Dedifferentiated amniotic fluid mesenchymal stem cell (primary cell): Measurements from ENCODE around the gene PIEZO2.
A peak's percentile ranks its signal among the peaks of the same experiment; 100 is the strongest.
"Not testable (repeated sequence)": the region's sequence is repeated elsewhere in the genome, so short reads cannot be mapped to it uniquely, and the experiment has no call there.

ENCODE experiments used
- DNase-seq: peaks from one replicate; pipeline ENCODE4 v3.0.0-alpha.2; 2016; ENCODE audit errors: extremely low spot score

The PIEZO2 gene

GRCh38 chr18:10846657-10847407, 302.5 kb downstream of the PIEZO2 start:
- no peak for DNase-seq

DNA sequence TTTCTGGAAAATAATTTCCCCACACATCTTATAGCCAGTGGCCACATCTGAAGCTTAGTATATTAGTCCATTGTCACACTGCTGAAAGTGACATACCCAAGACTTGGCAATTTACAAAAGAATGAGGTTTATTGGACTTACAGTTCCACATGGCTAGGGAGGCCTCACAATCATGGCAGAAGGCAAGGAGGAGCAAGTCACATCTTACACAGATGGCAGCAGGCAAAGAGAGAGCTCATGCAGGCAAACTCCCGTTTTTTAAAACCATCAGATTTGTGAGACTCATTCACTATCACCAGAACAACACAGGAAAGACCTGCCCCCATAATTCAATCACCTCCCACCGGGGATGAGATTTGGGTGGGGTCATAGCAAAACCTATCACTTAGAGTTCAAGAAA, 303.3 kb downstream of the PIEZO2 start:
- not testable (repeated sequence) for DNase-seq

DNA sequence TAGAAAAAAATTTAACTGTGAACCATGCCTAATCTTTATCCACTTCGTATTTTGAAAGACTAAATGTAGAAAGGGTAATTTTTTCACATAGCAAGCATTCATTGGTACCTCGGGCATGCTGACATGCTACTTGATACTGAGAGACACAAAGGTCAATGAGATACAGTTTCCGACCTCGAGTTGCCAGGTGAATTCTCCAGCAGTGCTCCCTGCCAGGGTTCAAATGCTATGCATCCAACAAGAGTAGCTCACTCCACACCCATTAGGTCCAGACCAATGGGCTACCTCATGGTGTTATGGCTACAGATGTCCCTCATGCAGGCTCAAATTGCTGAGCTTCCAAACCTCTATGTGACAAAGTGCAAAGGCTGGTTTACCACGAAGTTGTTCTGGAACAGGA, 305.8 kb downstream of the PIEZO2 start:
- no peak for DNase-seq

DNA sequence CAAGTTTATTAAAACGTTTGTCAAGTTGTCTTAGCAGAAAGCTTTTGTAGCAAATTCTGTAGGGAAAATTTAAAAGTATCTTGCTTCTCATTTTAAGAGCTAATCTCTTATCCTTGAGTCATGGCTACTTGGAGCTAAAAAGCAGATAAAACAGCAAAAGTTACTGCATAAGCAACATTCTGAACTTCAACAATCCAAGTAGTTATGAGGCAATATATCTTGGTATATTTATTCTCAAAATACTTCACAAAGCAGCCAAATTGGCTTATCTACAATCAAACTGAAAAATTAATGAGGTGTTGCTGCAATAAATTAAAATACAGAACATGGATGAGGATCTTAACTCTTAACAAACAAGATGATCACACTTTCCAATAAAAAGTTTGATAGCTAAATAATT, 306.5 kb downstream of the PIEZO2 start:
- no peak for DNase-seq

- no peak for DNase-seq
These were observed 307.0 kb downstream of the PIEZO2 start for GRCh38 chr18:10842371-10842770.

DNA sequence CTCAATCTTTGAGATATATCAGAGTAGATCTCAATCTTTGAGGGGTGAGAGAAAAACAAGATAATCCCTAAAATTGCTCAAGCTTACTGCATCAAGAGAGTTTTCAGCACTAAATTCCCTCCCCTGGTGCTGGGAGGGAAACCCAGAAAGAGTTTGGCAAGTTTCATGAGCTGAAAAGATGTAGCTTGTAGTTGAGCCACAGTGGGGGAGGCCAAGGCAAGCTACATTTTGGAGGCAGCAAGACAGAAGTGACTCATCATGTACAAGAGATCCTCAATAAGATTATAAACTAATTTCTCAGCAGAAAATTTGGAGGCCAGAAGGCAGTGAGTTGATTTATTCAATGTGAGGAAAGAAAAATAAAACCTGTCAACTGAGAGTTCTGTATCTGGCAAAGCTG, 308.2 kb downstream of the PIEZO2 start:
- DNase-seq: no peak

DNA sequence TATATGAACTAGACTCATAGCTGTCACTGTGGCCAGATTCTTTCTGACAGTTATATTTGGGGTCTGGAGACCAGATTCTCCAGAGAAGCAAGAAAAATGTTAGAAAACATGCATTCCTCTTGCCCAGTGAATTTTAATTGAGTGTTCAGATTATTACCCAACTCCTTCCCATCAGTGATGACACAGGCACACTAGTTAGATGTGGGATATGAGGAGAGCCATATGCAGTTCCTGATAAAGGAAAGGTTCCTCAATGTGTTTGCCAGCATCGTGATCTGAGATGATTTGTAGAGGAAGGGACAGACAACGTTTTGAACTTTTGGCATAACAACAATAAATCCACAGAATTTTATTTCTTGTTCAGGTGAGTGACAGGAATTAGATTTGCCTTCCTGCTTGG, 308.6 kb downstream of the PIEZO2 start:
- DNase-seq: no peak

DNA sequence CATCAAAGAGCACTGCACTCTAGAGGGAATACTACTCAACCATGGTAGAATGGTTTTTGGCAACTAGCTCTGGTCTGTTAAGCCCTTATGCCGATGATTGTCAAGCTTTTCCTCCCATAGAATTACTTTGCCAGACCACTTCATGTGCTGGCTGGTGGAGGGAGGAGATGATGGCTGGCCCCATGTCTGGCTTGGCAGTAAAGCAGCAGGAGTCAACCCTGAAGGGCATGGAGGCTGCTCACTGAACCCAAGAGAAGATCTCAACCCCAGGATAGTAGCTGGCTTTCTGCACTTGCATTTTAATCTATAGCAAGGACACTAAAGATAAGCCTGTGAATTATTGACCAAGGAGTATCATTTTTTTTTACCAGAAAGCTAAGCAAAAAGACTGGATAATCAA, 309.9 kb downstream of the PIEZO2 start:
- DNase-seq: no peak

DNA sequence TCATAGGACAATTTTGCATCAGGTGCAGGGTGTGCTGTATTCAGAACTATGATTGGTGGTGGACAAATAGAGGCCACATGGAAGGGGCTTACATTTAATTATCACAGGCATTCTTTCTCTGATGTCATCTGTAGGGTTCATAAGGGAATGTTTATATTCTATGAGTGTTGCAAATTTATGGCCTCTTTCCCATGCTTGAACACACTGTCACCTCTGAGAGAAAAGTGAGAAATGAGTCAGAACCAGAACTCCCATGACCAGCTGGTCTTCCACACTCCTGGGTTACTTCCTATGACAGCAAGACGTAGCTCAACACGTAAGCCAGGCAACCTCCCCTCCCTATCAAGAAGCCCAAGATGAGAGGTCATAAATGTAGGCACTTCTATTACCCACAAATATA, 310.8 kb downstream of the PIEZO2 start:
- no peak for DNase-seq

DNA sequence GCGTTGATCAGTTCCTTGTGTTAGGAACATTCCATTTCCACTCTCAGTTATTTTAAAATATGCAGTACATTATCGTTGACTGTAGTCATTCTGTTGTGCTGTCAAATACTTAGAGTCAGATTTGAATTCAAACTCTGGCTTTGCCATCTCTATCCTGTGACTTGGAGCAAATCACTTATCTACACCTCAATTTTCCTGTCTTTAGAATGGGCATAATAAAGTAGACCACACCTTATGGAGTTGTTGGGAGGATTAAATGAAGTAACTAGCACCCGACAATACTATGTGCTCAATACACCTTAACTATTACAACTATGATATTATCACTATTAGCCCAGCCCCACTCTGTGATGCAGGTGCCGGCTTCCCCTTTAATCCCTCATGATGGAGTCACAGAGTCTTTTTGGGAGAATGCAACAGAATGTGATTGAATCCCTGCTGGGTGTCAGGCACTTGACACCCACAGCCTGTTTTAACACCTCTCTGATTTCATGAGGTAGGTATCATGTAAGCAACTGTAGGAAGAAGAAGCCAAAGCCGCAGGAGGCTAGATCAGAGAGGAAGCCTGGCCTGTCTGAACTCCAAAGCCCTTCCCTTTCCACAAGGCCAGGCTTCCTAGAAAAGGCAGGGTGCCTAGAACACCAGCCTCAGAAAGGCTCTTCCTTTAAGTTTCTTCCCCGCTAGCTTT, 315.1 kb downstream of the PIEZO2 start:
- no peak for DNase-seq

DNA sequence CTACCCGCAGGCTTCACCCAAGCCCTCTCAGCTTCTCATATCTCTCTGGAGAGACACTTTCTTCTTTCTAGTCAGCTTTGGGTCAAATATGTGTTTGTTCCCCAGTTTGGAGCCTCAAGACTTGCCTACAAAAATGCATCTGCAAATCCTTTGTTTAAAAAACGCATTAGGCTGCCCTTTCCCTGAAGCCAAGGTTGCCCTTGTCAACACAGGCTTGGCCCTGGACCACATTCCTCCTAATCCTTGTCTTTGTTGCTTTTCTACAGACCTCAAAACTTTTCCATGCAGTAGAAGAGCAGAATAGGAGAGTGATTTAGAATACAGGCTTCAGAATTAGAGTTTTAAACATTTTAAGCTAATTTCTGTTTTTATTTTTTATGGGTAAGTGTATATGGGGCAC, 315.7 kb downstream of the PIEZO2 start:
- peak; percentile 37 for DNase-seq

GRCh38 chr18:10826400-10826799, 323.0 kb downstream of the PIEZO2 start:
- no peak for DNase-seq

DNA sequence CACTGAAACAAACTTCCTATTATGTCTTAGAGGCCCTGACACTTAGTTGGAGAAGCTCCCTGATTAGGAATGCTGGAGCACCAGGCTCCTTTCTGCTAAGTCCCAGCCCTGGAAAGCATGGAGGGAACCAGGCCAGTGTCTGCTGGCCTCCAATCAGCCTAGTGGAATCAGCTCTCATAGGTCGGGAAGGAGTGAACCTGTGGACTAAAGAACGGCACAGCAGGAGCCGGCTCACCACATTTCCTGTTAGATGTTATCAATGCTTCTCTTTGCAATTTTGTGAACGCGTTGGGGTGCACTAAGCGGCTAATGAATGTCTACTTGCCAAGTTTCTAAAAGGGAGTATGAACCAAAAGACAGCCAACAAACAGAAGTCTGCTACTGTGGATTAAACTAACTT, 326.9 kb downstream of the PIEZO2 start:
- DNase-seq: no peak

GRCh38 chr18:10820681-10821080, 328.7 kb downstream of the PIEZO2 start:
- no peak for DNase-seq

DNA sequence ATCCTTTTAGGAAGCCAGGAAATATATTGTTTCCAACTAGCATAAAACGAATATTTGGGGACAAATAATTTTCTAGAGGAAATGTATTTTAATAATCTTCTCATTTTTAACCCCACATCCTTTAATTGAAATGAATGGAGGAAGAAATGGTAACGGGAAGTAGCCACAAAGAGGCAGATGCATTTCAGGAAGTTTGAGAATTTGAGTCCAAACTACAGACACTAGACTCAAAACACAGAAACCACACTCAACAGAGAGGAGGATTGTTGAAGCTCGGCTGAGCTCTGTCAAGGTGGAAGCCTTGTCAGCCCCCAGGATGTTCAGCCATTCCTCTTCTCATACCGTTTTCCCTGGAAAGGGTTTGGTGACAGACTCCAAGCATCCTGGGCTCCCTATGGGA, 335.0 kb downstream of the PIEZO2 start:
- DNase-seq: no peak

DNA sequence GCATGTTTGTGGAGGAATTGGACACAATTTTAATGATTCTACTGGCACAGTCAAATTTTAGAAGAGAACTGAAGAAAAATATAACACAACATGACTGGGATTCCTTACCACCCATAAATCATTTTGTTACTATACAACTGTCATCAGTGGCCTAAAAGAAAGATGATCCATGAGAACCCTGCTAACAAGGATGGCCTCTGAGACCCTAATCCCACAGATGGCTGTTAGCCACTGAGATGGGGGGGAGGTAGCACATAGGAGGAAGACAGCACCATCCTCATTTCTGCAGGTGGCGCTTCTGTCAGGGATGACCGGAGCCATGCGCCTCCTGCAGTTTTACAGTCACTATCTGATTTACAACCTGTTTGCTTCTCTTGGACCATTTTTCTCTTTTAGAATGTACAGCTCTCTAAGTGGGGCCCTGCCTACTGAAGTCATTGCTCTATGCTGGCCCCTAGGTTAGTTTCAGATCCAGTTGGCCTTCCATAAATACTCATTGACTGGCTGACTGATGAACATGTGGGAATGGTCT, 343.7 kb downstream of the PIEZO2 start:
- no peak for DNase-seq

GRCh38 chr18:10804126-10804525, 345.2 kb downstream of the PIEZO2 start:
- no peak for DNase-seq

DNA sequence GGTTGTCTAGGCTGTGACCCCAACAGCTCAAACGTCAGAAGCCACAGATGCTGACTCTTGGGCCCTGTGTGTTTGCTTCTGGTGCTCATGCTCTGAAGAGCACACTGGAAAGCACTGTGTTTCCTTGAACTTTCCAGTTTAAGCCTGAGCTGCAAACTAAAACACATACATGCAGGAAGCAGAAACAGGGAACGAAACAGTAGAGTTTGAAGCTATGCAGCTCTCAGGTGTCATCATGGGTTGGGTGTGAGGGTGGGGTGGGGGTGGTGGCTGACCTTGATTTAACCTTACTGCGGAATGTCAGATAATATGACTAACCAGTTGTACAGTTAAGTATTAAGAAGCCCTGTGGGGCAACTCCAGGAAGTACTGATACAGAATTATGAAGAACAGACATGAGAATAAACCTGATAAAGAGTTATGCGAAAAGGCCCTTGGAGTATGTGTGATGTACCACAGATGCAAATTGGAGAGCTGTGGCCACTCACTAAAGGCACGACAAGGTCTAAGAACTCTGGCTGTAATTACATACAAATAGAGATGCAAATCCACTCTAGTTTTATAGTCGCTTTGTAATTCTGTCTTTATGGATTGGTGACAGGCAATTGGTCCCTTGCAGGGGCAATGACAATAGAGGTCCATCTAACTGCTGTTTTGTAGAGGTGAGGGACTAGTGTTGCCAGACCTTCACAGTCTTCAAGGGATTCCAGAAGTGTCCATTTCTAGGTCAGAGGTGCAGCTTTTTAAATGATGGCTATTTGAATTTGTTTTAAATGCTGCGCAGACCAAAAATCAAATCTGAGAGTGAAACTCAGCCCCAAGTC, 350.4 kb downstream of the PIEZO2 start:
- DNase-seq: no peak

- no peak for DNase-seq
These were observed 351.5 kb downstream of the PIEZO2 start for GRCh38 chr18:10797896-10798295.

GRCh38 chr18:10794771-10795170, 354.6 kb downstream of the PIEZO2 start:
- DNase-seq: no peak

DNA sequence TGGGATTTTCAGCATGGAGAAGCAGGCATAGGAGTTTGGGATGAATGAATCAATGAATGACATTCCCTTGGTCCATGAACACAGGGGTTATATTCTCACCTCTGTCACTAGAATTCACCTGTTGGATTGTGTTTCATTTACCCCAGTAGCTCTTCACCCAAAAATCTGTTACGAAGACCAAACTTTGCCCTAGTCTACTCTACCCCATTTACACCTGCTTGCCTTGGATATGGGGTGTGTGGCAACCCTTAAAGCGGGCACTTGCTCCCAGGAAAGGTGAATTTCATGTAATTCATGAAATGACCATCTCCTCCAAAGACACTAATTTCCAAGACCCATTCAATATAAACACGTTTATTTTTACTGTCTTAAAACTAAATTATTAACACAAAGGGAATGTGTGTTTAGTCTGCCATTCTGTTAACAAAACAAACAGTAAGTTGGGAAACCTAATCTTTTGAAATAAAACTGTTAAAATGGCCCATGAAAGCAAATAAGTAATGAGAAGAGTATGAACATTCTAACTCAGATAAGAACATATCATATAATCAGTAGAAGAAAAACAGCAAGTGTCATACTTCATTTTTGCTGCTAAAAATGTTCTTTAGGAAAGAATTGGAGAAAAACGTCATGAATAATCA, 355.5 kb downstream of the PIEZO2 start:
- DNase-seq: no peak

DNA sequence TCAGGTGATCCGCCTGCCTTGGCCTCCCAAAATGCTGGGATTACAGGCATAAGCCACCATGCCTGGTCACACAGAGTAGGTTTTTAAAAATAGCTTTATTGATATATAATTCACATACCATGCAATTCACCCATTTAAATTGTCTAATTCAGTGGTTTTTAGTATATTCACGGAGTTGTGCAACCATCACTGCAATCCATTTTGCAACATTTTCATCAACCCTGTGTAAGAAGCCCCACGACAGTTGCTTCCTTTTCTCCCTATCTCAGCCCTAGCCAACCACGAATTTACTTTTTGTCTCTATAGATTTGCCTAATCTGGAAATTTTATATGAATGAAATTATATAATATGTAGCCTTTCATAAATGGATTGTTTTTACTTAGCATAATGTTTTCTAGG, 357.2 kb downstream of the PIEZO2 start:
- DNase-seq: no peak
